Tibial artery (tissue), 4 donors: ENCODE measurements around the gene TMEM79.
A peak's percentile ranks its signal among the peaks of the same experiment; 100 is the strongest.

ENCODE experiments used
- DNase-seq, 2 donors: peaks; one replicate each; pipeline ENCODE4 v3.0.0-alpha.2; 2019
- H3K27ac ChIP-seq, 2 donors: fragments of 200-600 bp; sonication (generic) in 1 of 2; 1 replicate in 1 of 2; 2 replicates in 1 of 2; pipeline ENCODE4 v1.5.1; 2018 to 2019; ENCODE audit warnings: mild to moderate bottlenecking in 1 of 2
- H3K27me3 ChIP-seq, 2 donors: fragments of 200-600 bp; sonication (generic) in 1 of 2; one replicate each; pipeline versions ENCODE4 v1.5.1 to v1.6.0; 2016 to 2019
- H3K36me3 ChIP-seq, 3 donors: fragments of 200-600 bp; sonication (generic) in 2 of 3; one replicate each; pipeline ENCODE4 v1.5.1; 2016 to 2019; ENCODE audit warnings: mild to moderate bottlenecking in 2 of 3
- H3K4me1 ChIP-seq, 4 donors: fragments of 200-600 bp; sonication (generic) in 2 of 4; 1 replicate in 3 of 4; 2 replicates in 1 of 4; pipeline ENCODE4 v1.5.1; 2016 to 2019
- H3K4me3 ChIP-seq, 2 donors: fragments of 200-600 bp; sonication (generic) in 1 of 2; 1 replicate in 1 of 2; 2 replicates in 1 of 2; pipeline ENCODE4 v1.5.1; 2018 to 2019; ENCODE audit warnings: mild to moderate bottlenecking in 2 of 2
- H3K9me3 ChIP-seq, 3 donors: fragments of 200-600 bp; sonication (generic) in 1 of 3; one replicate each; pipeline ENCODE4 v1.5.1; 2016 to 2019
- intact Hi-C: fragments of 100-400 bp; cut with DNase I; formaldehyde crosslinking; loops from one replicate; pipeline ENCODE4 v1.15.0; 2023; ENCODE audit warnings: low total_unique reads
- TF ChIP-seq, protein P1 (sequence below), 2 experiments: fragments of 200-600 bp in 1 of 2; fragments of 450-650 bp in 1 of 2; IDR thresholded peaks; one replicate each; pipeline ENCODE4 v1.5.1; 2017 to 2019; ENCODE audit warnings: antibody characterized with exemption in 2 of 2, mild to moderate bottlenecking in 1 of 2, moderate library complexity in 1 of 2

The TMEM79 gene

DNA sequence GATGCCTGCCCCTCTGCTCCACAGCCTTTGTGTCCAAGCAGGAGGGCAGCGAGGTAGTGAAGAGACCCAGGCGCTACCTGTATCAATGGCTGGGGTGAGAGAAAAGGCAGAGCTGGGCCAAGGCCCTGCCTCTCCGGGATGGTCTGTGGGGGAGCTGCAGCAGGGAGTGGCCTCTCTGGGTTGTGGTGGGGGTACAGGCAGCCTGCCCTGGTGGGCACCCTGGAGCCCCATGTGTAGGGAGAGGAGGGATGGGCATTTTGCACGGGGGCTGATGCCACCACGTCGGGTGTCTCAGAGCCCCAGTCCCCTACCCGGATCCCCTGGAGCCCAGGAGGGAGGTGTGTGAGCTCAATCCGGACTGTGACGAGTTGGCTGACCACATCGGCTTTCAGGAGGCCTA, 41.4 kb upstream of the TMEM79 start:
- DNase-seq, result no peak
- Histone ChIP-seq H3K9me3 (no peaks in the 10 kb centered on the region), H3K27ac (no peak overlapping the region), H3K4me3 (no peak overlapping the region), H3K36me3 (peaks cover 12 to 52% (median 24%) of the 10 kb centered on the region in 3 donors), H3K4me1 (peaks cover 0 to 28% (median 14%) of the 10 kb centered on the region in 4 donors), H3K27me3 (peaks cover 6 to 28% of the 10 kb centered on the region in 2 donors)
- TF ChIP-seq, protein P1, sequence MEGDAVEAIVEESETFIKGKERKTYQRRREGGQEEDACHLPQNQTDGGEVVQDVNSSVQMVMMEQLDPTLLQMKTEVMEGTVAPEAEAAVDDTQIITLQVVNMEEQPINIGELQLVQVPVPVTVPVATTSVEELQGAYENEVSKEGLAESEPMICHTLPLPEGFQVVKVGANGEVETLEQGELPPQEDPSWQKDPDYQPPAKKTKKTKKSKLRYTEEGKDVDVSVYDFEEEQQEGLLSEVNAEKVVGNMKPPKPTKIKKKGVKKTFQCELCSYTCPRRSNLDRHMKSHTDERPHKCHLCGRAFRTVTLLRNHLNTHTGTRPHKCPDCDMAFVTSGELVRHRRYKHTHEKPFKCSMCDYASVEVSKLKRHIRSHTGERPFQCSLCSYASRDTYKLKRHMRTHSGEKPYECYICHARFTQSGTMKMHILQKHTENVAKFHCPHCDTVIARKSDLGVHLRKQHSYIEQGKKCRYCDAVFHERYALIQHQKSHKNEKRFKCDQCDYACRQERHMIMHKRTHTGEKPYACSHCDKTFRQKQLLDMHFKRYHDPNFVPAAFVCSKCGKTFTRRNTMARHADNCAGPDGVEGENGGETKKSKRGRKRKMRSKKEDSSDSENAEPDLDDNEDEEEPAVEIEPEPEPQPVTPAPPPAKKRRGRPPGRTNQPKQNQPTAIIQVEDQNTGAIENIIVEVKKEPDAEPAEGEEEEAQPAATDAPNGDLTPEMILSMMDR (IDR thresholded peaks at IDR 0.05), result no peak
- intact Hi-C loops, result no loop called here

DNA sequence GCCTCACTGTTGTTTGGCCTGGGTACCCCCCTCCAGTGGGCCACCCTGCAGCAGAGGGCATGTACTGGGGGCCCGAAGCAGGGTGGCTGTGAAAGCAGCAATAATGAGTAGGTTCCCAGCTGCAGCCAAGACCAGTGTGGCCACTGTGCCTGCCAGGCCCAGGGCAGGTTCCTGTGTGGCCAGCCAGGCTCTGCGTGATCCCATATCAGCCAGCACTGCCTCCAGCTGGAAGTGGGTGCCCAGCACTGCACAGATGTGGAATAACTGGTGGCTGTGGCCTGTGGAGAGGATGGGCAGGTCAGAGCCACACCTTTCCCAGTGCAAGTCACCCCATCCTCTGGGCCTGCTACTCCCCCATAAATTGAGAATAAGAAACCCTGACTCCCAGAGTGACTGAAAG, 40.0 kb upstream of the TMEM79 start:
- Histone ChIP-seq H3K4me3 (no peak overlapping the region), H3K4me1 (peaks cover 0 to 34% (median 18%) of the 10 kb centered on the region in 4 donors), H3K9me3 (no peaks in the 10 kb centered on the region), H3K27ac (no peak overlapping the region), H3K36me3 (peaks cover 0 to 39% (median 10%) of the 10 kb centered on the region in 3 donors), H3K27me3 (peaks cover 6 to 28% of the 10 kb centered on the region in 2 donors)
- TF ChIP-seq, protein P1 (IDR thresholded peaks at IDR 0.05), result no peak
- intact Hi-C loops, result no loop called here
- DNase-seq, result no peak

DNA sequence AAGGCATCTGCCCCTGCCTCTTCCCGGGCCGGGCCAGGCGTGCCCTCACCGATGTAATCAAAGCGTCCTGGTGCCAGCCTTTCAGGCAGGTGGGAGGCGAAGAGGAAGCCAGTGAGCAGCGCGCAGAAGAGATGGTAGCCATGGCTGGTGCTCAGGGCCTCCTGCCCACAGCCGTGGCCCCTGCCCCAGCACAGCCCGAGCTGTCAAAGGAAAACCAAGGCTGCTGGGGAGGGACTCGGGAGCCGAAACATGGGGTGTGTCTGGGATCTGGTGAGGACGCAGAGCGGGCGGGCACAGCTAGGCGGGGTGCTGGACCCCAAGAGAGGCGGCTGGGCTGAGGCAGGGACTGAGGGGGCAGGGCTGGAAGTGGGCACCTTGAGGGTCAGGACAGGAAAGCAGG, 39.4 kb upstream of the TMEM79 start:
- no peak overlapping the region for H3K4me3 ChIP-seq
- no peak for DNase-seq
- TF ChIP-seq, protein P1 (IDR thresholded peaks at IDR 0.05), result no peak
- no peak overlapping the region for H3K27ac ChIP-seq
- H3K36me3 ChIP-seq, result peaks cover 0 to 39% (median 9%) of the 10 kb centered on the region in 3 donors
- intact Hi-C loops, result no loop called here
- H3K27me3 ChIP-seq, result peaks cover 6 to 28% of the 10 kb centered on the region in 2 donors
- no peaks in the 10 kb centered on the region for H3K9me3 ChIP-seq
- peaks cover 0 to 34% (median 18%) of the 10 kb centered on the region in 4 donors for H3K4me1 ChIP-seq

DNA sequence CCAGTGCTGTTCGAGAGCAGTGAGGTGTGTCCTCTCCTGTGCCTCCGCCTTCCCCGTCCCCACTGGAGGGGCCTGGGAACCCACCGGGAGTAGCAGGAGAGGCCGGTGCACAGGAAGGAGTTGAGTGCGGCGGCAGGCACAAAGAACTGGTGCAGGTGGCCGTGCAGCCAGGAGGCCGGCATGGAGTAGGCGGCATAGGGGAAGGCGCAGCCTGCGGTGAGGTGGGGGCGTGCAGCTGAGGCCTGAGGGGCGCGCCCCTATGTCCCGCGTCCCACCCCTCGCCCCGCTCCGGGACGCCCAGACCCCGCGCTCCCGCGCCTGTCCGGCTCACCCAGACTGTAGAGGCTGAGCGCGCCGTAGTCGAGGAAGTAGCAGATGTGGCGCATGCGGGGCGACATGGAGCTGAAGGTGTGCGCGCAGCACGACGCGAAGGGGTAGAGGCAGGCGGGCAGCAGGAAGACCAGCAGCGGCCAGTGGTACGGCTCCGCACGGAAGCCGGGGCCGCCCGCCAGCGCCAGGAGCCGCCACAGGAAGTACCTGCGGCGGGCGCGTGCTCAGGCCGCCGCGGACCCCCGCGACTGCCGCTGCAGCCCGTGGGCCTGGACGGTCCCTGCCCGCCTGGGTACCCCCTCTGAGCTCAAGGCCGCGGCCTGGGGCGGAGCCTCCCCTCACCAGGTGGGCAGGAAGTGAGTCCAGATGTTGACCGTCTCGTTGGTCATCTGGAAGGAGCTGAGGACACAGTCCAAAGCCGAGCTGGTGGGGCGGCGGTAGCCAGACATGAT, 38.5 kb upstream of the TMEM79 start:
- Histone ChIP-seq H3K4me3 (peak overlapping the region in 1 of 2 donors; percentile 28), H3K27ac (no peak overlapping the region), H3K36me3 (peaks cover 5 to 39% (median 14%) of the 10 kb centered on the region in 3 donors), H3K27me3 (peaks cover 6 to 28% of the 10 kb centered on the region in 2 donors), H3K9me3 (no peaks in the 10 kb centered on the region), H3K4me1 (peaks cover 0 to 34% (median 18%) of the 10 kb centered on the region in 4 donors)
- TF ChIP-seq, protein P1 (IDR thresholded peaks at IDR 0.05), result no peak
- intact Hi-C loops, result no loop called here
- DNase-seq, result no peak

DNA sequence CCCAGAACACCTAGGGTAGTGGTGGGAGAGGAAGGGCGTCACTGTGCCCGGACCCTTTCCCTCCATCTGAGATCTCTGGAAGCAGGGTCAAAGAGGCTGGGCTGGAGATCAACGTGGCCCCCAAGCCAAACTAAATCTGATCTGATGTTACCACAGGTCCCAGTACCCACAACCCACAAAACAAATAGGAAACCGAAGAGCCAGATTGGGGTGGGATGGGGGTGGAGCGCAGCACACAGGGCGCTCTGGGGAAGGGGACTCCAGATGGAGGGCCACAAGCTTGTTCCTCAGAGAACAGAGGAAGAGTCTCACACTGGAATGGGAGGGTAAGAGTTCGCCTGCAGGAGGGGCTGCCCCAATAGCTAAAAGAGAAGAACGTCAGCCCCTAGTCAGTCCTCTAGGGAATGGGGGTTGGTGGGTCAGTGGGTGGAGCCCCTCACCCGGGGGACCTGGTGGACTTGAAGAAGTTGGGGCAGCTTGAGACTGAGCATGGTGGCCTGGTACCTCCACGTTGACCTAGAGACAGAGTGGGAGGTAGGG, 37.8 kb upstream of the TMEM79 start:
- TF ChIP-seq, protein P1 (IDR thresholded peaks at IDR 0.05), result no peak
- no peak for DNase-seq
- no peaks in the 10 kb centered on the region for H3K9me3 ChIP-seq
- H3K27me3 ChIP-seq, result peaks cover 6 to 28% of the 10 kb centered on the region in 2 donors
- peaks cover 0 to 34% (median 18%) of the 10 kb centered on the region in 4 donors for H3K4me1 ChIP-seq
- intact Hi-C loops, result no loop called here
- peaks cover 12 to 39% (median 21%) of the 10 kb centered on the region in 3 donors for H3K36me3 ChIP-seq
- H3K27ac ChIP-seq, result no peak overlapping the region
- H3K4me3 ChIP-seq, result no peak overlapping the region
